ENCODE data around the gene PALD1.
"Not testable (repeated sequence)": the region's sequence is repeated elsewhere in the genome, so short reads cannot be mapped to it uniquely, and the experiment has no call there.

The PALD1 gene

DNA sequence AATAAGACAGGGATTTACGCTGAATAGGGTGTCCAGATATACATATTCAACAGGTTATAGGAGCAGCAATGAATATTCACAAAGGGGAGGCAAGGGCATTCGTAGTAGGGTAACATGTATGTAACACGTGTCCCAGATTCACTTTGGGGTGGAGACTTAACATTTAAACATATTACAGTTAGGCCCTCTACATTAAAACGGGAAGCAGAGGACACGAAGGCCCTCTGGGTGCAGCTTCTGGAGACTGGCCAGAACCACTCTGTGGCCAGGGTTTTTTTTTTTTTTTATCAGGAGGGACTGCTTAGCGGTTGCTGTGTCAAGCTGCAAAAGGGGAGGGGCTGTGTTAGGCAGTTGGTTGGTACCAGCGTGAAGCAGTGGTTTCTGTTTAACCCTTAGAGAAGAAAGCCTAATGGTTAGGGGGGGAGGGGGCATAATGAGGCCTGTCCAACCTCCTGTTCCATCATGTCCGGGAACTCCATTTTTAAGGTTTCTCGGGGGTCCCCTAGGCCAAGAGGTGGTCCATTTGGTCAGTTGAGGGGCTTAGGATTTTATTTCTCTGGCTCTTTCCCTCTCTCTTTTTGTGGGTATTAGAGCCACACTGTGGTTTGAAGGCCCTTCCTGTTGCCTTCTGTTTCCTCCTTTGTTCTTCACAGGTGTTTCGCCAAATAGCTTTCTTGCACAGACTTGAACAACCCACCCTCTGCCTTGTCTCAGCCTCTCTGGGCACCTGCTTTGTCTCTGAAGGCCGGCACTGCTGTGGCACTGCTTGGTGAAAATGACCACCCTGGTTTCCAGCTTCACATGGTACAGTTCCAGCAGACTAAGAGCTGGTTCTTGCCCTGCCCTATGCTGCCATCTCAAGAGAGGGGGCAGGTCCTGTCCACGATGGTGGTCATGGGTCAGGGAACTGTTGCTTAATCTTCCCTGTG, 97.6 kb downstream of the PALD1 start:
- FAIRE-seq, result no peak

DNA sequence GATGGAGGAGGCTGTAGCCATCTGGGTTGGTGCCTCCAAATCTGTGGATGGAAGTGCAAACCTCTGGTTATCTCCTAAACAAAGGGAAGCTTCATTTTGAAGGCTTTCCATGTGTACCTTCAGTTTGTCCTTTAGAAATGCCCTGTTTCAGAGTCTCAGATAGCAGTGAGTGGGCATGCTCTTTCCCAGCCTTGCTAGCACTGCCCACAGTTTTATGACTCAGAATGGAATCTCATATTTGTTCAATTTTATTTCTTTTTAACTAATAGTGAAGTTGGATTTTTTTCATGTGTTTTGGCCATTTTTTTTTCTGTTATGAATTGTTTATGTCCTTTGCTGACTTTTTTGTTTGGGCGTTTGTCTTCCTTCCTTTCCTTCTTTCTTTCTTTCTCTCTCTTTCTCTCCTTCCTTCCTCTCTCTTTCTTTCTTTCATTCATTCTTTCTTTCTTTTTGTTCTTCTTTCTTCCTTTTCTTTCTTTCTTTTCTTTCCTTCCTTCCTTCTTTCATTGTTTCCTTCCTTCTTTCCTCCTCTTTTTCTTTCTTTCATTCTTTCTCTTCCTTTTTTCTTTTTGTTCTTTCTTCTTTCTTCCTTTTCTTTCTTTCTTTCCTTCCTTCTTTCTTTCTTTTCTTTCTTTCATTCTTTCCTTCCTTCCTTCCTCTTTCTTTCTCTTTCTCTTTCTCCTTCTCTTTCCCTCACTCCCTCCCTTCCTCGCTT, 98.4 kb downstream of the PALD1 start:
- no peak for FAIRE-seq

DNA sequence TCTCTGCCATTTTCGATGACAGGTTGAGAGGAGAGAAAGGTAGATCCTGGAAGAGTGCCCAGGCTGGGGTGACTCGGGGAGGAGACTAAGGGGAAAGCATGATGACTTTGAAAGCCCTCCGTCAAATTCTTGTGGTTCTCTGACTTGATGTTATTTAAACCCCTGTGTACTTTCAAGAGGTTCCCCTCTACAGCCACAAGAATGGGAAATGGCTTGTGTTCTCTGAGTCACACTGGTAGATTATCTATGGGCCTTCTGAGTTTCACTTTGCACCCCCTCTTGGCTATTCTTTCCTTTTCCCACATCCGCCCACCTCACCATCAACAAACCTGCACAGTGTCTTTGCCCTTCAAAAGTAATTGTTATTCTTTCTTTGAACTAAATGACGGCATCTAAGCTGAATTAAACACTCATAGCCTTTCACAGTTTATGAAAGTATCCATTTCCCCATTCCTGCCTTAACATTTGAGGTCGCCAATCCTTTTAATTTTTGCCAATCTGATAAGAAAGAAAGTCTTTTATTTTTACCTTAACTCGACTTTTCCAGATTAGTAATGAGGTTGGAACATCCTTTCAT, 99.9 kb downstream of the PALD1 start:
- no peak for FAIRE-seq

DNA sequence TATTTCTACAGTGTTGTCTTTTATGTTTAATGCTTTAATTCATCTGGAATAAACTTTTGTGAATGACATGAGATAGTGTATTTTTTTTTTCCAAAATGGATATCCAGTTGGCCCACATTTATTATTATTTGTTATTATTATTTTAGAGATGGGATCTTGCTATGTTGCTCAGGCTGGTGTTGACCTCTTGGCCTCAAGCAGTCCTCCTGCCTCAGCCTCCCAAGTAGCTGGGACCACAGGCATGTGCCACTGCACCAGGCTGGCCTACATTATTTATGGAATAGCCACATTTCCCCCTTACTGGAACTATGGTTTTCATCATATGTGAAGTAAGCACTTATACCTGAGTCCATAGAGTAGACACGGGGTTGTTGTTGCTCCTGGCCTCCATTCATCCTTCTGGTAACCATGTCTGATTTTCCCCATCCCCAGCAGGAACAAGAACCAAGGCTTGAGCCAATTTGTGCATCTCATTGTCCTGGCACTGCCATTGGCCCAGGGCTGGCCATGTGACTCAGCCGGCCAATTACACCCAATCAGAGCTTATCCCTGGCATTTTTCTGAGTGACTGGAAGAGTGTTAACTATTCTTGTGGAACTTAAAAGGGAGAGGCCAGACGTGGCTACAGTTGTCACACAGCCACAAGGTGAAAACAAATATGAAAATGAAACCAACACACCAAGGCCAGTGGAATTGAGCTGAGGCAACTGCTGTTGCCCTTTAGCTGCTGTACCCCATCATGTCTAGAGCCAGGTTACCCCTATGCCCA, 100.9 kb downstream of the PALD1 start:
- FAIRE-seq, result no peak

DNA sequence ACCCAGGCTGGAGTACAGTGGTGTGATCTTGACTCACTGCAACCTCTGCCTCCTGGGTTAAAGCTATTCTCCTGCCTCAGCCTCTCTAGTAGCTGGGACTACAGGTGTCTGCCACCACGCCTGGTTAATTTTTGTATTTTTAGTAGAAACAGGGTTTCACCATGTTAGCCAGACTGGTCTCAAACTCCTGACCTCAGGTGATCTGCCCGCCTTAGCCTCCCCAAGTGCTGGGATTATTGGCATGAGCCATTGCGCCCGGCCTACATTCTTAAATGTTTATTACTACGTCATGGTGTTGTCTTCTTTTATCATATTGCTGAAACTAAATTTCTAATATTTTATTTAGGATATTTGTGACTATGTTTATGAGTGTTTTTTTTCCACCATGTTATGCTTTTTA, 102.6 kb downstream of the PALD1 start:
- FAIRE-seq, result not testable (repeated sequence)

DNA sequence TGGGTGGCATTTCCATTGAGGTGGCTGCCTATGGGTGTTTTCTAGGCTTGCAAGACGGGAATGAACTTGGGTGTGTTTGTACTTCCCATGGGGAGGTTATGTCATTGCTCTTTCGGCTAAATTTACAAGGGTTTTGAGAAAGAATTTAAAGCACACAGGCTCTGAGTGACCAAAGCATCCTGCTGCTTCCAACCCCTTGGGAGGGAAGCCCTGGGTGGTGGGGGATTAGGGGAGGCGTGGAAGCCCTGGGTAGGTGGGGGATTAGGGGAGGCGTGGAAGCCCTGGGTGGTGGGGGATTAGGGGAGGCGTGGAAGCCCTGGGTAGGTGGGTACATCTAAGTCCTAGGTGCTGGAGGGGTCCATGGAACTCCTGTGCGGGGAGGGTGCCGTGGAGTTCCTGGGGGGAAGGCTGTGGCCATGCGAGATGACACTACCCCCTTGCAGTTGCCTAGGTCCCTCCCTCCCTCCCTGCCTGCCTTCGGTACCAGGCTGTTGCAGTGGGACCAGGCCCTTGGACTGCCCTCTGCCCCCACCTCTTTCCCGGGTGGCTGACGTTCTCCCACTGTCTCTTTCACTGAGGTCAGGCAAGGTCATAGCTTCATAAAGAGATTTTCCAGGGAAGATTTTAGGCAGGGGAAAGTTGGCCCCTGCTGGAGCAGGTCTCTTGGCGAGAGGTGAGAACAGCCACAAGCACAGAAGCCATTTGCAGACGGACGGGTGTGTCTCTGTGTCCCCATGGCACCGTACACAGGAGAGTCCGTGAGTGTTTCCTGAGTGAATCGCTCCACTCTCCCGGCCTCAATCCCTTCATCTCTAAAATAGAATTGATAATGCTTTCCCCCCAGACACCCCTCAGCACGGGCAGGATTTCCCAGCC, 104.5 kb downstream of the PALD1 start:
- FAIRE-seq, result no peak

DNA sequence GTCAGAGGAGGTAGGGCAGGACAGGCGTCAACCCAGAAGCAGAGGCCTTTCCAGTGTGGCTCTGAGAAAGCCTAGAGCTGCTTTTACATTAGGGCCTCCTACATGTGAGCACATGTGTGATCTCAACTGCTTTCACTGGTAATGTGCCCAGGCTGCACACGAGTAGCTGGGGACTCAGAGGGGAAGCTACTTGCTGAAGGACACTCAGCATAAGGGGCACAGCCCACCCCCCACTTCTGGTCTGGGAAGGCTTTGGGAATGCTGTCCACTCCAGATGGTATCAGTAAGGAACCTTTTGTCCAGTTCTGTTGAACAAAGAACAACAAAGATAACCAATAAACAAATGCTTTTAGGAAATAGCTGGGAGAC, 105.1 kb downstream of the PALD1 start:
- no peak for FAIRE-seq

DNA sequence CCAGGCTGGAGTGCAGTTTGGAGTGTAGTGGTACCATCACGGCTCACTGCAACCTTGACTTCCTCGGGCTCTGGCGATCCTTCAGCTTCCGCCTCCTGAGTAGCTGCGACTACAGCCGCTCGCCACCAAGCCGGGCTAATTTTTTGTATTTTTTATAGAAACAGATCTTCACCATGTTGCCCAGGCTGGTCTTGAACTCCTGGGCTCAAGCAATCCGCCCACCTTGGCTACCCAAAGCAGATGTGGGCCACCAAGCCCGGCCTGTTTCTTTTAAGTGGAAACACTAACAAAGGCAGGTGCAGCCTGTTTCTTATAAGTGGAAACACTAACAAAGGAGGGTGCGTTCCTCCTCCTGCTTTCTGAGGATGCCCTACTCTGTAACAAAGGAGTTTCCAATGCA, 105.8 kb downstream of the PALD1 start:
- no peak for FAIRE-seq

DNA sequence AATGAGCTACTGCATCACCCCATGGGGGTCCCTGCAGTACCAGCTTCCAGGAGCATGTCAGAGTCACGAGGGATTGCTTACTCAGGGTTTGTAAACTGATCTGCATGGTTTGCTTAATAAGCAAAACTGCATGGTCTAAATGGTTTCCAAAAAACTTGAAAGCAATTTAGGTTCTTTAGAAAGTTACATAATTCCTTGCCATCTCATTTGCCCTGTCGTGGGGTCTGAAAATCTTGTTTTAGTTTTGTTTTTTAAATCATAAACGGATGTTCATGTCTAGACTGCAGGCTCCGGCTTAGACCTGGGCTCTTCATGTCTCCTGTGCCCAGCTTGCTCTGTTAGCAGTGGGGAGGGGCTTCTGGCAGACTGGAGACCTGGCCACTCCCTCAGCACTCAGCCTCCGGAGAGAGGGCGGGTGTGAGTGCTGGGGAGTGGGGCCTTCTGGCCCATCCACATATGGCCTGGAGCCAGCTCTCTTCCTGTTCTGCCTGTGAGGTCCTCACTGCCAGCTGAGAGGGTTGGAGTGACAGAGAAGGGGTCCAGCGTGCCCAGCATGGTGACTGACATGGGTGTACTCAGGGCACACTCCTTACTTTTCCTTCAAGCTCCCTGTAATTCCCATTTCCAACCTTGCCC, 106.5 kb downstream of the PALD1 start:
- FAIRE-seq, result no peak

DNA sequence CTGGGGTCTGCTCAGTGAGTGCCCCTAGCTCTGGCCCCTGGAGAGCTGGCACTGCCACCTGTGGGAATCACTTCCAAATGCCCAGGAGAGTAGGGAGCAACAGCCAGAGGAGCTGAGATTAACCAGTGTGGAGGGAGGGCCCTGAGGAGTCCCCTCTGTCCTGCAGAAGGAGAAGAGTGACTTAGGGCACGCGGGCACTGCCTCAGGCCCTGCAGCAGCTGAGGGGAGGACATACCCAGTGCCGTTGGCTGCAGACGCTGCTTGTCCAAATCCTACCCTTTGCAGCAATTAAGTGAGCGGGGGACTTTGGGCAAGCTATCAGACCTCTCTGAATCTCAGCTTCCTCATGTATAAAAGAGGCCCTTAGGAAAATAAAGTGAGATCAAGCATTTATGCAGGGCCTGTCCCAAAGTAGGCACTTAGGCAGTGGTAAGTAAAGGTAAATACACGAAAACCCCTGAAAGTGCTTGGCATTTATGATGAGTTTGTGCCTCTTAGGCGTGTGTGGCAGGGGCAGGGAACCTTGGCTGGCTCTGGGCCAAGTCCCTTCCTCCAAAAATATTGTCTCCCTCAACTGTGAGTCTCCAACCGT, 107.1 kb downstream of the PALD1 start:
- FAIRE-seq, result no peak

DNA sequence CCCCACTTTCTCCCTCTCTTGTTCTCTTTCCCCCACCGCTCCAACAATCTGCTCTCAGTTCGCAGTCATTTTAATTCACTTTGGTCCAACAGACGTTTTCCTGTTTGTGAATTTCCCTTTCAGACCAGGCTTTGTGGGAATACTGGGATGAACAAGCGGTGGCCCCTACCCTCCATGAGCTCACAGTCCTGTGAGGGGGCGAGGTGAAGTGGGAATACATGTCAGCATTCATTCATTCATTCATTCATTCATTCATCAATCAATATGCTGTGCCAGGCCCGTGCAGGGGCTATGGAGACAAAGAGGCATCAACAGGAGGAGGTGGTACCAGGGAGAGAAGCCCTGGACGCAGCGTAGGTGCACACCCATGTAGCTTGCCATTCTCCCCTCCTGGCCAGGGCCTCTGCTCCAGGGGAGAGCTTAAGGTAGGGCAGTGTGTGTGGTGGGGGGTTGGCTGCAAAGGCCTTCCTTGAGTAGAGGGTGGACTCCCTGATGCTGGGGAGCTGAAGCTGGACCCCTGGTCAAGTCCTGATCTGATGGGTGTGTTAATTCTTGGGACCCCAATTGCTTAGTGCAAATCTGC, 107.9 kb downstream of the PALD1 start:
- no peak for FAIRE-seq

DNA sequence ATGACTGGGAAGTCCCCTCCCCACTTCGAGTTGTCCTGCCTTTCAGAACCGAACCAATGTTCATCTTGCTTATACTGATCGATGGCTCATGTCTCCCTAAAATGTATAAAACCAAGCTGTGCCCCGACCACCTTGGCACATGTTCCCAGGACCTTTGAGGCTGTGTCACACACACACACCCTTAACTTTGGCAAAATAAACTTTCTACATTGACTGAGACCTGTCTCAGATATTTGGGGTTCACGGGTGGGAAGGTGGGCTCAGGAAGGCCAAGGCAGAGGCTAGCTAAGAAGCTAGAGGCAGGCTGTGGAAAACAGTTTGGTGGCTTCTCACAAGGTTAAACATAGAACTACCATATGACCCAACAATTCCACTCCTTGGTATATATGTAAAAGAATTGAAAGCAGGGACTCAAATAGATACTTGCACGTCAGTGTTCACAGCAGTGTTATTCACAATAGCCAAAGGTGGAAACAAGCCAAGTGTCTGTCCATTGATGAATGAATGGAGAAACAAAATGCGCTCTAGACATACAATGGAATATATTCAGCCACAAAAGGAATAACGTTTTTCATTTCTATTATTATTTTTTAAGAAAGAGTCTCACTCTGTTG, 108.6 kb downstream of the PALD1 start:
- no peak for FAIRE-seq

DNA sequence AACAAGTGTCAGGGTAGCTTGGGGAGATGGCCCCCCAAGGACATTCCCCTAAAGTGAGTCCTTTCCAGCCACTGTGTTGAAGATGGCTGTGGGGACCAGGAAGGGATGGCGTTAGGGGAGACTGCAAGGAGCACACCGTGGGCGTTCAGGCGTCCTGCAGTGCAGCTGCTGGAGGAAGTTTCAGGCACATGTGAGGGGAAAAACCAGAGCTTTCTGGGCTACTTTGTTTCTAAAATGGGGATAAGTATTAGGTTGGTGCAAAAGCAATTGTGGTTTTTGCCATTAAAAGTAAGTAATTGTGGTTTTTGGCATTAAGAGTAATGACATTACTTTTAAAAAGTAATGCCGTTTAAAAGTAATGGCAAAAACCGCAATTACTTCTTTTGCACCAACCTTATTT, 109.7 kb downstream of the PALD1 start:
- FAIRE-seq, result no peak

DNA sequence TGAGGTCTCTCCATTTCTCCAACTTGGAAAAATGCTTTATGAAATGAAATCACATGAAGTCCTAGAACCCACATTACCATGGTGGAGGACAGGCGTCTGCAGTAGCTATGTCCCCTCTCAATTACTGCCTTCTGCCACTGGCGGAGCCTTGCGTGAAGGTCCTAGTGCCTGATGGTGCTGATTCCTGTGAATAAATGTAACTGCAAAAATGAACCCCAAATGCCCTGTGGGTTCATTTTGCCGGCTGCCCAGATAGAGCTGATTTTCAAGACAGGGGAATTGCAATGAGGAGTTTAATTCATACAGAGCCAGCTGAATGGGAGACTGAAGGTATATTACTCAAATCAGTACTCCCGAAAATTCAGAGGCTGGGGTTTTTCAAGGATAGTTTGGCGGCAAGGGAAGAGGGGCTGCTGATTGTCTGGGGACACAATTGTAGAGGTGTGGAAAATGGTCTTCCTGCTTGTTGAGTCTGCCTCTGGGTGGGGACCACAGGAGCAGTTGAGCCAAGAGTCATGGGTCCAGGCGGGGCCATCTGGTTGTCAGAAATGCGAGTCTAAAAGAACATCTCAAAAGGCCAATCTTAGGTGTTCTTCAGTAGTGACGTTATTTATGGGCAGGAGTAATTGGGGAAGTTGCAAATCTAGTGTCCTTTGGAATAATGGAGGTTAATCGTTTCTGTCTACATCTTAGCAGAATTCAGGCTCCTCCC, 110.4 kb downstream of the PALD1 start:
- no peak for FAIRE-seq

DNA sequence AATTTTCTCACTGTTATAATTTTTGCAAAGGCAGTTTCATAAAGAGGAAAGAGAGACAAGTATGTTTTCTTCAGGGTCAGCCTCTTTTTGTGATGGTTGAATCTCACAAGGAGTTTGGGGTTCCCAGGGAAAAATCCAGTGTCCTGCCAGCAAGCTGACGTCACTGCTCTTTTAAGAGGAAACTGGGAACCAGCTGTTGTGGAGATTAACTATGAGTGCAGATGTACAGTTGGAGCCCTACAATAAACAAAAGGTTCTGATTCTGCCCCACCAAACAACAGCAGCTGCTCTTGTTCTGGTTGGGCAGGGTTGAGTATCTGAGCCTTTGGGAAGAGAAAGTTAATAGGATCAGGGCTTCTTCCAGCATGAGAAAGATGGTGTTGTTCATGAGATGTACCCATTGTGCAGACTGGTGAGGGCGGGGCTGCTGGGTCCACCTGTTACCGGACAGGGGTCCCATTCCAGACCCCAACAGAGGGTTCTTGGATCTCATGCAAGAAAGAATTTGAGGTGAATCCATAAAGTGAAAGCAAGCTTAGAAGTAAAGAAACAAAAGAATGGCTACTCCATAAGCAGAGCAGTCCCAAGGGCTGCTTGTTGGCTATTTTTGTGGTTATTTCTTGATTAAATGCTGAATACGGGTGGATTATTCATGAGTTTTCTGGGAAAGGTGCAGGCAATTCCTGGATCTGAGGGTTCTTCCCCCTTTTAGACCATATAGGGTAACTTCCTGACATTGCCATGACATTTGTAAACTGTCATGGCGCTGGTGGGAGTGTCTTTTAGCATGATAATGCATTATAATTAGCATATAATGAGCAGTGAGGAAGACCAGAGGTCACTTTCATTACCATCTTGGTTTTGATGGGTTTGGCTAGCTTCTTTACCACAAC, 111.4 kb downstream of the PALD1 start:
- no peak for FAIRE-seq

DNA sequence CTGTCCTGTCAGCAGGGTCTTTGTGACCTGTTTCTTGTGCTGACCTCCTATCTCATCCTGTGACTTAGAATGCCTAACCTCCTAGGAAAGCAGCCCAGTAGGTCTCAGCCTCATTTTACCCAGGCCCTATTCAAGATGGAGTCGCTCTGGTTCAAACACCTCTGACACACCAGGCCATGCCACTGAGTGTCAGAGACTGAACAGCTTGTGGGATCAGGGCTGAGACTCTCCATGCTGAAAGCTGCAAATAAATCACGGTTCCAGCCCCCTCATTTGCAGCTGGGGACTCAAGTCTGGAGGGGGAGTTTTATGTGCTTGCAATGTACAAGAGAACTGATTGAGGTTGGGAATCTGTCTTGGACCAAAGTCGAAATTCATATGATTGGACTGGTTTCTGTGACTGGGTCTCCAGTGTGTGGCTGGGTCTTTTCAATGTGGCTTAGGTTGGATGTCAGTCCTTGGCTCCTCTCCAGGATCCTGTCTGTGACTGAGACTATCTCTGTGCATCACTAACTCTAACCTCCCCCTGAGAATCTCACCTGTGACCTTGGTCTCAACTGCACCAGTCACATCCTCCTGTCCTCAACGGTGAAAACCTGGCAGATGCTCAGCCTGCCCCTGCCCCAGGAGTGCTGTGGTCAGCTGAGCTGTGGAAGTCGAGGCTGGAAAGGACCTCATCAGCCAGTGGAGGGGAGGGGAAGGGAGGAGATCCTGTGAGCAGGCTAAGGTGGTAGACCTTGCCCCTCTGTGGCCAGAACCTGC, 112.3 kb downstream of the PALD1 start:
- FAIRE-seq, result no peak

DNA sequence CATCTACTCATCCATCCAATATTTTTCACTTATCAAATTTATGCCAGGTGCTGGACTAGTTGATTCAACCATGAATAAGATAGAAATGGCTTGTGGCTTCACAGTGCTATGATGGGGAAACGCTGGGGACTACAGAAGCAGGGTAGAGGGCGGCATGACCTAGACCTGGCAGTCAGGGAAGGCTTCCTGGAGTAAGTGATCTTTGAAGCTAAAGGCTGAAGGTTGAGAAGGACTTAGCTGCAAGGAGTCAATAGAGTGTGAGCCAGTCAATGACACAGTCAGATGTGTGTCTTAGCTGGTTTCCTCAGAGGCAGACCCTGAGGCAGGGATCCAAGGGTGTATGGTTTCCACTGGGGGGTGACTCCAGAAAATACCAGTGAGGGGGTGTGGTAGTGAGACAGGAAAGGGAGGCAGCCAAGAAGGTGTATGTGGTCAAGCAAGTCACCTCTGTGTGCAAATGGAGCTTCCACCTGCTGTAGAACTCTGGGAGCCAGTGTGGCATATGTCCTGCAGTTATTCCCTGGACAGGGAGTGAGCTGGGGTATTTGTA, 113.7 kb downstream of the PALD1 start:
- FAIRE-seq, result no peak
